Stomach smooth muscle (tissue), 2 donors: ENCODE measurements around the gene PLEKHM1.

ENCODE experiments used
- H3K27ac ChIP-seq: one replicate; pipeline ENCODE4 v1.7.0; 2013; ENCODE audit warnings: mild to moderate bottlenecking, low read length, inconsistent platforms
- H3K27me3 ChIP-seq, 2 donors: one replicate each; pipeline ENCODE4 v1.7.0; 2013; ENCODE audit warnings: low read length in 2 of 2; ENCODE audit not compliant: insufficient read depth in 2 of 2, control insufficient read depth in 1 of 2
- H3K36me3 ChIP-seq, 2 donors: one replicate each; pipeline ENCODE4 v1.7.0; 2013; ENCODE audit warnings: low read length in 2 of 2; ENCODE audit not compliant: control insufficient read depth in 2 of 2, insufficient read depth in 2 of 2
- H3K4me1 ChIP-seq: one replicate; pipeline ENCODE4 v1.7.0; 2013; ENCODE audit warnings: low read length; ENCODE audit not compliant: control insufficient read depth, insufficient read depth
- H3K4me3 ChIP-seq, 2 donors: one replicate each; pipeline ENCODE4 v1.7.0; 2013; ENCODE audit warnings: low read length in 2 of 2
- H3K9ac ChIP-seq, 2 donors: one replicate each; pipeline ENCODE4 v1.7.0; 2013; ENCODE audit warnings: low read length in 2 of 2, mild to moderate bottlenecking in 1 of 2
- H3K9me3 ChIP-seq, 2 donors: one replicate each; pipeline ENCODE4 v1.7.0; 2013; ENCODE audit warnings: low read length in 2 of 2; ENCODE audit not compliant: control insufficient read depth in 2 of 2
- donor health status: healthy.
- donor health status: Pancreatic carcinoma.

Gene PLEKHM1

DNA sequence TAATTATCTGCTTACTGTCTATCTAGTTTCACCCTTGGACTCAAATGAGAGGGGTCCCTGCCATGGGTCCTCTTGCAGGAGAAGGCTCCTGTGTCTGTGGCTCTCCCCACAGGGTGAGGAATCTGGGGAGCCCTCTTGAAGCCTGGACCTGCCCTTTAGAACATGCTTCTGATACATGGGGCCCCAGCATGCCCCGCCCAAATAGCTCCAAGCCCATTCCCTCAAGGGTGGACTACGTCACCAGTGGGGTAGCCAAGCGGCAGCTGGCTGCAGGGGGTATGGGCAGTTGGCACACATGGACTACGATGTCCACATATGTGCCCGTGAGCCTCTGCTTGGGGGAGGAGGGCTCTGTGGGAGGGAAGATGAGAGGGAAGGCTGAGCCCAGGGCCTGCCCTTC is 97.1 kb downstream of the PLEKHM1 start:
- Histone ChIP-seq H3K9ac (no peak overlapping the region), H3K27me3 (peaks cover 7% of the 10 kb centered on the region in 2 donors), H3K27ac (no peak overlapping the region), H3K4me1 (peaks cover 10% of the 10 kb centered on the region), H3K36me3 (no peaks in the 10 kb centered on the region), H3K4me3 (no peak overlapping the region), H3K9me3 (no peaks in the 10 kb centered on the region)

DNA sequence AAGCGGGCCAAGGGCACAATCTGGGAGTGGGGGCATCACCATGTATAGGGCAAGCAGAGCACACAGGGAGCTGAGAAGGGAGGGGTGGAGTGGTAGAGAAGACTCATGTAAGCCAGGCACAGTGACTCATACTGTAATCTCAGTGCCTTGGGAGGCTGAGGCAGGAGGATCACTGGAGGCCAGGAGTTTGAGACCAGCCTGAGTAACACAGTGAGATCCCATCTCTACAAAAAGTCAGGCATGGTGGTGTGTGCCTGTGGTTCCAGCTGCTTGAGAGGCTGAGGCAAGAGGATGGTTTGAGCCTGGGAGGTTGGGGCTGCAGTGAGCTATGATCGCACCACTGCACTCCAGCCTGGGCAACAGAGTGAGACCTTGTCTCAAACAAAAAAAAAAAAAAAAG is 98.6 kb downstream of the PLEKHM1 start:
- Histone ChIP-seq H3K4me3 (no peak overlapping the region), H3K27ac (no peak overlapping the region), H3K4me1 (peaks cover 10% of the 10 kb centered on the region), H3K27me3 (peaks cover 7 to 9% of the 10 kb centered on the region in 2 donors), H3K9me3 (no peaks in the 10 kb centered on the region), H3K9ac (no peak overlapping the region), H3K36me3 (no peaks in the 10 kb centered on the region)

GRCh38 chr17:45391291-45391690 is 99.2 kb downstream of the PLEKHM1 start:
- Histone ChIP-seq H3K36me3 (no peaks in the 10 kb centered on the region), H3K27me3 (peaks cover 7 to 9% of the 10 kb centered on the region in 2 donors), H3K9ac (no peak overlapping the region), H3K27ac (no peak overlapping the region), H3K9me3 (no peaks in the 10 kb centered on the region), H3K4me1 (peaks cover 10% of the 10 kb centered on the region), H3K4me3 (no peak overlapping the region)

DNA sequence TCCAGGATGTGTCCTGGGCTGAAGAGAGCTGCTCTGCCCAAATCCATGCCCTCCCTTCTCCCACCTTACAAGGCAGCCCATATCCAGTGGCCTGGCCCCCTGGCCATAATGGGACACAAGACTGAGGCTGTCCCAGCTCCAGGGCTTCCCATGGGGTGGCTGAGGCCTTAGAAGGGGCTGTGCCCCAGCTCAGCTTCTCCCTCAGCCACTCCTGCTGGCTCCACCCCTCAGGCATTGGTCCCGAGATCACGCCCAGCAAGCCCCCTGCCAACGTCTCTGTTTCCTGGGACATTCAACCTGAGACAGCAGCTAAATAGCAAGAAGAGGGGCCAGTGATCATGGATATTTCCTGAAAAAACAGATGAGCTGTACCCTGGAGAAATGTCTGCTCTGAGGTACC is 101.2 kb downstream of the PLEKHM1 start:
- Histone ChIP-seq H3K4me1 (peaks cover 7% of the 10 kb centered on the region), H3K36me3 (no peaks in the 10 kb centered on the region), H3K27me3 (peaks cover 7 to 9% of the 10 kb centered on the region in 2 donors), H3K4me3 (no peak overlapping the region), H3K9ac (no peak overlapping the region), H3K9me3 (no peaks in the 10 kb centered on the region), H3K27ac (no peak overlapping the region)

DNA sequence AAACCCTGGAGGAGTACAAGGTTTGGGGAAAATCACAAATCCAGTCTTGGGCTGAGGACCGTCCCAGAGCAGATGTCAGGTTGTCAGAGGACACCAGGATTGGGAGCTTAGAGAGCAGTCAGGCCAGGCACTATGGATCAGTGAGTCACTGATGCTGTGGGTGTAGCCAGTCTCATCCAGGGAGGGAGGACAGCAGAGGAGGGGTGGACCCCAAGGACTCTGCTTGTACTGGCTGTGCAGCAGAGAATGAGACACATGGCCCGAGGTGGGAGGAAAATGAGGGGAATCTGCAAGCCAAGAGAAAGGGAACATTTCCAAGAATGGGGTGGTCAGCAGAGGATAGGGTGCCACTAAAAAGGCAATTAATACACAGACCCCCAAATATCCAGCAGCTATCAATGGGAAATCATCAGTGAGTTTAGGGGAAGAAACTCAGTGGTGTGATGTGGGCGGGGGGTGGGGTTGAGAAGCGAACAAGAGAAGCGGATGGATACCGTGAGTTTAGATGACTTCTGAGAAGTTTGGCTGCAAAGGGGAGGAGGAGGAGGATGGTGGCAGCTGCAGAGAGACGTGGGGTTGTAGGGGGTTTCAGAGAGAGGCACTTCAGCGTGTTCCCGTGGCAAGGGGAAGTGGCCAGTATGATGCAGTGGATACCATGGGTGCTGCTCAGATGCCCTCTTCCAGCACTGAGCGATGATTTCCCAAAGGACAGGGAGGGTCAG is 101.8 kb downstream of the PLEKHM1 start:
- Histone ChIP-seq H3K4me1 (peaks cover 7% of the 10 kb centered on the region), H3K9me3 (no peaks in the 10 kb centered on the region), H3K27ac (no peak overlapping the region), H3K27me3 (peaks cover 7 to 9% of the 10 kb centered on the region in 2 donors), H3K36me3 (no peaks in the 10 kb centered on the region), H3K4me3 (no peak overlapping the region), H3K9ac (no peak overlapping the region)

GRCh38 chr17:45387739-45388138 is 102.8 kb downstream of the PLEKHM1 start:
- Histone ChIP-seq H3K9ac (no peak overlapping the region), H3K27ac (no peak overlapping the region), H3K9me3 (no peaks in the 10 kb centered on the region), H3K4me1 (peaks cover 7% of the 10 kb centered on the region), H3K4me3 (no peak overlapping the region), H3K27me3 (peaks cover 7 to 9% of the 10 kb centered on the region in 2 donors), H3K36me3 (no peaks in the 10 kb centered on the region)

DNA sequence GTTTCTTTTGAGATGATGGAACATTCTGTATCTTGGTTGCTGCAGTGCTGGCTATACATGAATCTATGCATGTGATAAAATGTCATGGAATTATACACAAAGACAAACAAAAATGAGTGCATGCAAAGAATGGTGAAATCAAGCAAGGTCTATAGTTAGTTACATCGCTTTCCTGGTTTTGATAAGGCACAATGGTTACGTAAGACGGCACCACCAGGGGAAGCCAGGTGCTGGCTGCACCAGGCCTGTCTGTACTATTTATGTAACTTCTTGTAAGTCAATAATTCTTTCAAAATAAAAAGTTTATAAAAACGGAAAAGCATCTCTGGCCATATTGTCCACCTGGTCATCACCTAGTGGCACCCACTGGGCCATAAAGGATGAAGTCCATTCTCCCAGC is 104.3 kb downstream of the PLEKHM1 start:
- Histone ChIP-seq H3K4me3 (no peak overlapping the region), H3K9me3 (no peaks in the 10 kb centered on the region), H3K36me3 (no peaks in the 10 kb centered on the region), H3K4me1 (peaks cover 7% of the 10 kb centered on the region), H3K27me3 (peaks cover 7 to 8% of the 10 kb centered on the region in 2 donors), H3K9ac (no peak overlapping the region), H3K27ac (no peak overlapping the region)
